Lower leg skin (tissue), 3 donors: Measurements from ENCODE around the gene CYP19A1.

Source experiments
- CTCF ChIP-seq, 3 donors: fragments of 450-650 bp; IDR thresholded peaks; one replicate each; pipeline ENCODE4 v1.5.1; 2016; ENCODE audit warnings: antibody characterized with exemption in 3 of 3, mild to moderate bottlenecking in 3 of 3, moderate library complexity in 2 of 3
- POLR2A ChIP-seq, 2 donors: fragments of 450-650 bp; IDR thresholded peaks; one replicate each; pipeline ENCODE4 v1.6.1; 2016 to 2017; ENCODE audit warnings: antibody characterized with exemption in 2 of 2, mild to moderate bottlenecking in 1 of 2, moderate library complexity in 1 of 2

- TF ChIP-seq CTCF (IDR thresholded peaks at IDR 0.05) (no peak), POLR2A (IDR thresholded peaks at IDR 0.05) (no peak)
These were observed 13.2 kb downstream of the CYP19A1 start for GRCh38 chr15:51325167-51325566.
